ENCODE data around the gene HCN2. TPM values are rescaled to one million over a fixed set of nuclear protein-coding genes. Genes with fewer than 3 reads are reported as not detected.

The HCN2 gene
- total and polyA plus RNA-seq, 9 of the 15 experiments (the other 6 are each of a cell fraction or from before 2014, with no cell fraction given), result 0.29 to 4.2 (median 0.82) TPM; not detected in 2

- TF ChIP-seq GTF2B (IDR thresholded peaks at IDR 0.05; ENCODE audit: extremely low read depth, insufficient read length) (no peak), ELK1 (CRISPR knock-in tag; IDR thresholded peaks at IDR 0.05) (no peak), TAF9B (IDR thresholded peaks at IDR 0.05; ENCODE audit: partially characterized antibody) (no peak), MYNN (IDR thresholded peaks at IDR 0.05) (no peak), MYNN (CRISPR knock-in tag; IDR thresholded peaks at IDR 0.05) (no peak), GABPB1 (CRISPR knock-in tag; IDR thresholded peaks at IDR 0.05) (no peak), SMARCE1 (IDR thresholded peaks at IDR 0.05) (peak; percentile 71), HNRNPLL (IDR thresholded peaks at IDR 0.05; ENCODE audit: low read depth, low read length, poor library complexity, severe bottlenecking) (no peak), RFX1 (IDR thresholded peaks at IDR 0.05) (no peak), ZNF511 (CRISPR knock-in tag; IDR thresholded peaks at IDR 0.05) (0 out of 2 replicates have a peak, but pooled peaks have one; percentile 34), CSDE1 (IDR thresholded peaks at IDR 0.05) (no peak), POLR2H (tag; IDR thresholded peaks at IDR 0.05; ENCODE audit: low read depth) (no peak), FOXP4 (CRISPR knock-in tag; IDR thresholded peaks at IDR 0.05; ENCODE audit: borderline replicate concordance) (no peak), POLR2B (IDR thresholded peaks at IDR 0.05; ENCODE audit: low read depth, partially characterized antibody) (no peak), ATF7 (IDR thresholded peaks at IDR 0.05) (no peak)
- TF ChIP-seq, protein P1, sequence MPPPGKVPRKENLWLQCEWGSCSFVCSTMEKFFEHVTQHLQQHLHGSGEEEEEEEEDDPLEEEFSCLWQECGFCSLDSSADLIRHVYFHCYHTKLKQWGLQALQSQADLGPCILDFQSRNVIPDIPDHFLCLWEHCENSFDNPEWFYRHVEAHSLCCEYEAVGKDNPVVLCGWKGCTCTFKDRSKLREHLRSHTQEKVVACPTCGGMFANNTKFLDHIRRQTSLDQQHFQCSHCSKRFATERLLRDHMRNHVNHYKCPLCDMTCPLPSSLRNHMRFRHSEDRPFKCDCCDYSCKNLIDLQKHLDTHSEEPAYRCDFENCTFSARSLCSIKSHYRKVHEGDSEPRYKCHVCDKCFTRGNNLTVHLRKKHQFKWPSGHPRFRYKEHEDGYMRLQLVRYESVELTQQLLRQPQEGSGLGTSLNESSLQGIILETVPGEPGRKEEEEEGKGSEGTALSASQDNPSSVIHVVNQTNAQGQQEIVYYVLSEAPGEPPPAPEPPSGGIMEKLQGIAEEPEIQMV (tag; conservative IDR thresholded peaks at IDR 0.05; ENCODE audit: low read depth), result no peak
- TF ChIP-seq, protein P2, sequence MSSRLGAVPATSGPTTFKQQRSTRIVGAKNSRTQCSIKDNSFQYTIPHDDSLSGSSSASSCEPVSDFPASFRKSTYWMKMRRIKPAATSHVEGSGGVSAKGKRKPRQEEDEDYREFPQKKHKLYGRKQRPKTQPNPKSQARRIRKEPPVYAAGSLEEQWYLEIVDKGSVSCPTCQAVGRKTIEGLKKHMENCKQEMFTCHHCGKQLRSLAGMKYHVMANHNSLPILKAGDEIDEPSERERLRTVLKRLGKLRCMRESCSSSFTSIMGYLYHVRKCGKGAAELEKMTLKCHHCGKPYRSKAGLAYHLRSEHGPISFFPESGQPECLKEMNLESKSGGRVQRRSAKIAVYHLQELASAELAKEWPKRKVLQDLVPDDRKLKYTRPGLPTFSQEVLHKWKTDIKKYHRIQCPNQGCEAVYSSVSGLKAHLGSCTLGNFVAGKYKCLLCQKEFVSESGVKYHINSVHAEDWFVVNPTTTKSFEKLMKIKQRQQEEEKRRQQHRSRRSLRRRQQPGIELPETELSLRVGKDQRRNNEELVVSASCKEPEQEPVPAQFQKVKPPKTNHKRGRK (tag; IDR thresholded peaks at IDR 0.05), result no peak
Observed at GRCh38 chr19:639253-640160, 49.8 kb downstream of the HCN2 start, which contains the start of gene FGF22 (continued).
